HepG2 (cell line): ENCODE results near the gene NUP88. TPM values are rescaled to one million over a fixed set of nuclear protein-coding genes. Genes with fewer than 3 reads are reported as not detected.

Source experiments
- ETV5 ChIP-seq: IDR thresholded peaks from 2 replicates; pipeline ENCODE4 v1.6.1; 2018; ENCODE audit warnings: missing biosample characterization, missing genetic modification reagents, inconsistent platforms, borderline replicate concordance
- REXO4 ChIP-seq: sonication (generic); formaldehyde crosslinking; IDR thresholded peaks from 2 replicates; pipeline ENCODE4 v1.8.0; 2022; ENCODE audit warnings: missing genetic modification reagents, mild to moderate bottlenecking, borderline replicate concordance
- SMAD3 ChIP-seq: sonication (generic); formaldehyde crosslinking; IDR thresholded peaks from 2 replicates; pipeline ENCODE4 v1.4.0; 2020; ENCODE audit warnings: missing genetic modification reagents
- TMF1 ChIP-seq: sonication (generic); formaldehyde crosslinking; IDR thresholded peaks from 2 replicates; pipeline ENCODE4 v1.8.1; 2022; ENCODE audit warnings: low read depth, missing genetic modification reagents
- ZFP36 ChIP-seq: fragments of 150-350 bp; IDR thresholded peaks from 2 replicates; pipeline ENCODE4 v1.6.1; 2018; ENCODE audit warnings: borderline replicate concordance, low read length, low read depth; ENCODE audit not compliant: partially characterized antibody
- ZHX2 ChIP-seq, 2 experiments: sonication (generic) in 1 of 2; formaldehyde crosslinking in 1 of 2; IDR thresholded peaks; 2 replicates each; pipeline versions ENCODE4 v1.6.1 to v1.9.0; 2014 to 2022; ENCODE audit warnings: antibody characterized with exemption in 1 of 2, borderline replicate concordance in 1 of 2, inconsistent platforms in 1 of 2, low read depth in 1 of 2, missing genetic modification reagents in 1 of 2
- ZKSCAN1 ChIP-seq: fragments of 150-350 bp; IDR thresholded peaks from 2 replicates; pipeline ENCODE4 v1.6.1; 2014; ENCODE audit warnings: low read length
- ZNF17 ChIP-seq: sonication (generic); formaldehyde crosslinking; IDR thresholded peaks from 2 replicates; pipeline ENCODE4 v1.5.0; 2020; ENCODE audit warnings: mild to moderate bottlenecking, missing genetic modification reagents
- ZNF598 ChIP-seq: sonication (generic); formaldehyde crosslinking; IDR thresholded peaks from 2 replicates; pipeline ENCODE4 v1.5.1; 2020; ENCODE audit warnings: mild to moderate bottlenecking, missing genetic modification reagents, borderline replicate concordance
- polyA plus RNA-seq, 8 experiments: library from polyadenylated mRNA; depleted of rRNA in 3 of 8; stranded (reverse) in 7 of 8; unstranded in 1 of 8; fragments of >200 nt; fragmentation: Illumina TruSeq in 4 of 8; extraction: Trizol in 4 of 8; gene quantifications; 2 replicates each; pipeline versions ENCODE4 v1.2.1 to v1.2.3, GENCODE V29; 2011 to 2016; ENCODE audit warnings: low read depth in 4 of 8, missing spikeins in 1 of 8, mixed read lengths in 1 of 8; ENCODE audit not compliant: insufficient read depth in 1 of 8
- total RNA-seq, 5 experiments: library from RNA; depleted of rRNA; stranded (reverse); fragments of >200 nt; fragmentation: Illumina TruSeq; extraction: Trizol; gene quantifications; 2 replicates each; pipeline ENCODE4 v1.2.3, GENCODE V29; 2016; ENCODE audit warnings: low read depth in 1 of 5
- TF ChIP-seq, protein P1 (sequence below): sonication (generic); formaldehyde crosslinking; IDR thresholded peaks from 2 replicates; pipeline ENCODE4 v1.5.1; 2020; ENCODE audit warnings: mild to moderate bottlenecking, missing genetic modification reagents
- TF ChIP-seq, protein P2 (sequence below): IDR thresholded peaks from 2 replicates; pipeline ENCODE4 v1.6.1; 2016; ENCODE audit warnings: missing compliant biosample characterization, missing genetic modification reagents, borderline replicate concordance
- TF ChIP-seq, protein P3 (sequence below): sonication (generic); formaldehyde crosslinking; IDR thresholded peaks from 2 replicates; pipeline ENCODE4 v1.8.1; 2023; ENCODE audit warnings: mild to moderate bottlenecking, missing genetic modification reagents, borderline replicate concordance
- TF ChIP-seq, protein P4 (sequence below): sonication (generic); formaldehyde crosslinking; IDR thresholded peaks from 2 replicates; pipeline ENCODE4 v1.8.1; 2023; ENCODE audit warnings: mild to moderate bottlenecking, missing genetic modification reagents

Gene NUP88
- total and polyA plus RNA-seq, 2 of the 13 experiments (the other 11 are each of a cell fraction or from before 2014, with no cell fraction given), result 48.2 to 130 TPM

GRCh38 chr17:5438716-5439445, 19.4 kb upstream of the NUP88 start, which contains the start of gene C1QBP (continued):
- TF ChIP-seq, protein P1, sequence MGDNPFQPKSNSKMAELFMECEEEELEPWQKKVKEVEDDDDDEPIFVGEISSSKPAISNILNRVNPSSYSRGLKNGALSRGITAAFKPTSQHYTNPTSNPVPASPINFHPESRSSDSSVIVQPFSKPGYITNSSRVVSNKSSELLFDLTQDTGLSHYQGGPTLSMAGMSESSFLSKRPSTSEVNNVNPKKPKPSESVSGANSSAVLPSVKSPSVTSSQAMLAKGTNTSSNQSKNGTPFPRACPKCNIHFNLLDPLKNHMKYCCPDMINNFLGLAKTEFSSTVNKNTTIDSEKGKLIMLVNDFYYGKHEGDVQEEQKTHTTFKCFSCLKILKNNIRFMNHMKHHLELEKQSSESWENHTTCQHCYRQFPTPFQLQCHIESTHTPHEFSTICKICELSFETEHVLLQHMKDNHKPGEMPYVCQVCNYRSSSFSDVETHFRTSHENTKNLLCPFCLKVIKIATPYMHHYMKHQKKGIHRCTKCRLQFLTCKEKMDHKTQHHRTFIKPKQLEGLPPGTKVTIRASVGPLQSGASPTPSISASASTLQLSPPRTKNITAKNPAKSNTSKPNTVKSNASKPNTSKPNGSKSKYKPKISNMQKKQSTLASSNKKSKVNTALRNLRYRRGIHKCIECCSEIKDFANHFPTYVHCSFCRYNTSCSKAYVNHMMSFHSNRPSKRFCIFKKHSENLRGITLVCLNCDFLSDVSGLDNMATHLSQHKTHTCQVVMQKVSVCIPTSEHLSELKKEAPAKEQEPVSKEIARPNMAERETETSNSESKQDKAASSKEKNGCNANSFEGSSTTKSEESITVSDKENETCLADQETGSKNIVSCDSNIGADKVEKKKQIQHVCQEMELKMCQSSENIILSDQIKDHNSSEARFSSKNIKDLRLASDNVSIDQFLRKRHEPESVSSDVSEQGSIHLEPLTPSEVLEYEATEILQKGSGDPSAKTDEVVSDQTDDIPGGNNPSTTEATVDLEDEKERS (CRISPR knock-in tag), result no peak
- TF ChIP-seq, protein P2, sequence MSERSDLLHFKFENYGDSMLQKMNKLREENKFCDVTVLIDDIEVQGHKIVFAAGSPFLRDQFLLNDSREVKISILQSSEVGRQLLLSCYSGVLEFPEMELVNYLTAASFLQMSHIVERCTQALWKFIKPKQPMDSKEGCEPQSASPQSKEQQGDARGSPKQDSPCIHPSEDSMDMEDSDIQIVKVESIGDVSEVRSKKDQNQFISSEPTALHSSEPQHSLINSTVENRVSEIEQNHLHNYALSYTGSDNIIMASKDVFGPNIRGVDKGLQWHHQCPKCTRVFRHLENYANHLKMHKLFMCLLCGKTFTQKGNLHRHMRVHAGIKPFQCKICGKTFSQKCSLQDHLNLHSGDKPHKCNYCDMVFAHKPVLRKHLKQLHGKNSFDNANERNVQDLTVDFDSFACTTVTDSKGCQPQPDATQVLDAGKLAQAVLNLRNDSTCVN, result no peak
- TF ChIP-seq TMF1 (peak; percentile 70; the same call in 1 of the 2 replicates), SMAD3 (CRISPR knock-in tag) (no peak; the same call in none of the 2 replicates), ZNF598 (CRISPR knock-in tag) (0 out of 2 replicates have a peak, but pooled peaks have one; percentile 62), ZNF17 (CRISPR knock-in tag) (no peak), ZKSCAN1 (no peak), ZFP36 (no peak), ZHX2 (IDR thresholded peaks at IDR 0.05; ENCODE audit: low read depth) (no peak), ZHX2 (CRISPR knock-in tag; IDR thresholded peaks at IDR 0.05; ENCODE audit: borderline replicate concordance) (peak; percentile 98), ETV5 (CRISPR knock-in tag) (peak; percentile 83; the same call in 1 of the 2 replicates), REXO4 (CRISPR knock-in tag) (0 out of 2 replicates have a peak, but pooled peaks have one; percentile 60)
- TF ChIP-seq, protein P3, sequence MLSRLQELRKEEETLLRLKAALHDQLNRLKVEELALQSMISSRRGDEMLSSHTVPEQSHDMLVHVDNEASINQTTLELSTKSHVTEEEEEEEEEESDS (CRISPR knock-in tag), result no peak
- TF ChIP-seq, protein P4, sequence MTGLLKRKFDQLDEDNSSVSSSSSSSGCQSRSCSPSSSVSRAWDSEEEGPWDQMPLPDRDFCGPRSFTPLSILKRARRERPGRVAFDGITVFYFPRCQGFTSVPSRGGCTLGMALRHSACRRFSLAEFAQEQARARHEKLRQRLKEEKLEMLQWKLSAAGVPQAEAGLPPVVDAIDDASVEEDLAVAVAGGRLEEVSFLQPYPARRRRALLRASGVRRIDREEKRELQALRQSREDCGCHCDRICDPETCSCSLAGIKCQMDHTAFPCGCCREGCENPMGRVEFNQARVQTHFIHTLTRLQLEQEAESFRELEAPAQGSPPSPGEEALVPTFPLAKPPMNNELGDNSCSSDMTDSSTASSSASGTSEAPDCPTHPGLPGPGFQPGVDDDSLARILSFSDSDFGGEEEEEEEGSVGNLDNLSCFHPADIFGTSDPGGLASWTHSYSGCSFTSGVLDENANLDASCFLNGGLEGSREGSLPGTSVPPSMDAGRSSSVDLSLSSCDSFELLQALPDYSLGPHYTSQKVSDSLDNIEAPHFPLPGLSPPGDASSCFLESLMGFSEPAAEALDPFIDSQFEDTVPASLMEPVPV (CRISPR knock-in tag), result no peak; the same call in 1 of the 2 replicates
